GM12801 (cell line): ENCODE data around the gene MARCKSL1.

Source experiments
- TF ChIP-seq, protein P1 (sequence below): IDR thresholded peaks from one replicate; pipeline ENCODE4 v1.5.1; 2011; ENCODE audit warnings: control low read depth; ENCODE audit not compliant: insufficient read length; ENCODE audit errors: extremely low read depth

The MARCKSL1 gene

DNA sequence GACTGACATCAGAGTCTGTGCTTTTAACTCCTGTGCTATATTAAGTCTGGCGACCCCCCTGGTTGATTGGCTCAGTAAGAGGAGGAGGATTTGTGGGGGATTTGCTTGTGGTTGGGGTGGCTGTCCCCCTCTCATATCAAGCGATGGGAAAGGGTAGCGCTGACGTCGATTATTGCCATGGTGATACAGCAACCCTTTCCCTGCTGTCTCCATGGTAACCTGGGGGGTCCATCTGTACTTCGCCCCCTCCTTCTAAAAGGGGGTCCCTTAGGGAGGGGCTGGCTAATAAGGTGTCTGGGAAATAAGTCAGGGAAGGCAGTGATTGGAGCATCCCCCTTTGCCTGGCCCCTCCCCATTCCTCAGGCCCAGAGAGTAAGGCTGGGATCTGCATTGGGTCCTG lies 21.6 kb upstream of the MARCKSL1 start:
- TF ChIP-seq, protein P1, sequence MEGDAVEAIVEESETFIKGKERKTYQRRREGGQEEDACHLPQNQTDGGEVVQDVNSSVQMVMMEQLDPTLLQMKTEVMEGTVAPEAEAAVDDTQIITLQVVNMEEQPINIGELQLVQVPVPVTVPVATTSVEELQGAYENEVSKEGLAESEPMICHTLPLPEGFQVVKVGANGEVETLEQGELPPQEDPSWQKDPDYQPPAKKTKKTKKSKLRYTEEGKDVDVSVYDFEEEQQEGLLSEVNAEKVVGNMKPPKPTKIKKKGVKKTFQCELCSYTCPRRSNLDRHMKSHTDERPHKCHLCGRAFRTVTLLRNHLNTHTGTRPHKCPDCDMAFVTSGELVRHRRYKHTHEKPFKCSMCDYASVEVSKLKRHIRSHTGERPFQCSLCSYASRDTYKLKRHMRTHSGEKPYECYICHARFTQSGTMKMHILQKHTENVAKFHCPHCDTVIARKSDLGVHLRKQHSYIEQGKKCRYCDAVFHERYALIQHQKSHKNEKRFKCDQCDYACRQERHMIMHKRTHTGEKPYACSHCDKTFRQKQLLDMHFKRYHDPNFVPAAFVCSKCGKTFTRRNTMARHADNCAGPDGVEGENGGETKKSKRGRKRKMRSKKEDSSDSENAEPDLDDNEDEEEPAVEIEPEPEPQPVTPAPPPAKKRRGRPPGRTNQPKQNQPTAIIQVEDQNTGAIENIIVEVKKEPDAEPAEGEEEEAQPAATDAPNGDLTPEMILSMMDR, result no peak

DNA sequence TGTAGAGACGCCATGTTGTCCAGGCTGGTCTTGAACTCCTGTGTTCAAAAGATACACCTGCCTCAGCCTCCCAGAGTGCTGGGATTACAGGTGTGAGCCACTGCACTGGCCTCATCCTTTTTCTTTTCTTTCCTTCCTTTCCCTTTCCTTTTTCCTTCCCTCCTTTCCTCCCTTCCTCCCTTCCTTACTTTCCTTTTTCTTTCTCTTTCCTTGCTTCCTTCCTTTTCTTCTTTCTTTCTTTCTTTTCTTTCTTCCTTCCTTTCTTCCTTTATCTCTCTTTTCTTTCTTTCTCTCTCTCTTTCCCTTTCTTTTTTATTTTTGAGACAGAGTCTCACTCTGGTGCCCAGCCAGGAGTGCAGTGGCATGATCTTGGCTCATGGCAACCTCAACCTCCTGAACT lies 20.4 kb upstream of the MARCKSL1 start:
- TF ChIP-seq, protein P1, result no peak

DNA sequence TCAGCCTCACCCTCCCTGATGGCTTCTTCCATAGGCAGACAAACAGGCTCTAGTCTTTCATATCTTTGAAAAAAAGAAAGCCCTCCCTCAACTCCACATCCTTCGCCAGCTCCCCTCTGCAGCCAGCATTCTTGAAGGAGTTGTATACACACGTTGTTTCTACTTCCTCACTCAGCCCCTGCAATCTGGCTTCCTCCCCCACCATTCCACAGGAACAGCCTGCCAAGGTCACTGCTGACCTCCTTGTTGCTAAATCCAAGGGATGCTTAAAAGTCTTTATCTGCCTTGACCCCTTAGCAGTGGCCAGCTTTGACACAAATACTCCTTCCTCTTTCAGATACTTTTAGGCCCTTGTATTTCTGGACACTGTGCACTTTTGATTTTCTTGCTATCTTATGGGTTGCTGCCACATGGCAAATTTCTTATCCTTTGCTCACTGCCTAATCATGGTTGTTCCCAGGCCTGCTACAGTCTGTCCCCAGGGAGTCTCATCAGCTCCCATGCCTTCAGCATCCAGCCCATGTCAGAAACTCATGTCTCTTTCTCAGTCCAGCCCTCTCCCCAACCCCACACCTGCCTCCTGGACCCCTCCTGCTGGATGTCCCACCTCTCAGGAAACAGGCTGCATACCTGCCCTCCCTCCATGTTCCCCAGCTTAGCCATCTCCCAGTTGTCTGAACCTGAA lies 18.0 kb upstream of the MARCKSL1 start:
- TF ChIP-seq, protein P1, result no peak

DNA sequence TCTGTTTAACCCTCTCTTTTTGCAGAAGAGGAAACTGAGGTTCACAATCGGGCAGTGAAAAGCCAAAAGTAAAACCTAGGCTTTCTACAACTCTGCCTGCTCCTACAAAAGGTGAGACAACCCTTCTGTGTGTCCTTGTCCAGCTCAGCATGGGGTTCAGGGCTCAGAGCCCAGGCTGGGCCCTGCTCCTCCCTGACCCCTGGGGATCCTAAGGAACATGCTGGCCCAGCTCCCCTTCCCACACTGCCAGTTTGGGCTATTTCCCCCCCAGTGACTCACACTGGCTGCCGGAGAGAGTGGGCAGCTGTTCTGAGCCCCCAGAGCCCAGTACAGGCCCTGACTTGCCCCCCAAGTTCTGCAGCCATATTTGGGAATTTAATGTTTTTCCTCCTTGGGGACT lies 17.4 kb upstream of the MARCKSL1 start:
- TF ChIP-seq, protein P1, result no peak

DNA sequence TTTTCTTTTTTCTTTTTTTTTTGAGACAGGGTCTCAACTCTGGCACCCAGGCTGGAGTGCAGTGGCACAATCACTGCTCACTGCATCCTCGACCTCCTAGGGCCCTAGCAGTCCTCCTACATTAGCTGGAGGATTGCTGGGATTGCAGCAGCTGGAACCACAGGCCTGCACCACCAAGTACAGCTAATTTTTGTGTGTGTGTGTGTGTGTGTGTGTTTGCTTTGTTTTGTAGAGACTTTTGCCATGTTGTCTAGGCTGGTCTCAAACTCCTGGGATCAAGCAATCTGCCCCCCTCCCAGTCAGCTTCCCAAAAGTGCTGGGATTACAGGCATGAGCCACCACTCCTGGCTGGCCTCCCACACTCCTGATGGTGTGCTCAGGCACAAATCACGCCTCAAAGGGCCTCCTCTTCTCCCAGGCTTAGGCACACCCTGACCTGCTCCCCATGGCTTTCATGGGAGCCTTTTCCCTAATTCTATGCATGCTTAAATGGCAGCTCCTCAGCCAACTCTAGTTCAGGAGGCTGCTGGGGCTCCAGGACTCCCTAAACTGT lies 16.9 kb upstream of the MARCKSL1 start:
- TF ChIP-seq, protein P1, result no peak

DNA sequence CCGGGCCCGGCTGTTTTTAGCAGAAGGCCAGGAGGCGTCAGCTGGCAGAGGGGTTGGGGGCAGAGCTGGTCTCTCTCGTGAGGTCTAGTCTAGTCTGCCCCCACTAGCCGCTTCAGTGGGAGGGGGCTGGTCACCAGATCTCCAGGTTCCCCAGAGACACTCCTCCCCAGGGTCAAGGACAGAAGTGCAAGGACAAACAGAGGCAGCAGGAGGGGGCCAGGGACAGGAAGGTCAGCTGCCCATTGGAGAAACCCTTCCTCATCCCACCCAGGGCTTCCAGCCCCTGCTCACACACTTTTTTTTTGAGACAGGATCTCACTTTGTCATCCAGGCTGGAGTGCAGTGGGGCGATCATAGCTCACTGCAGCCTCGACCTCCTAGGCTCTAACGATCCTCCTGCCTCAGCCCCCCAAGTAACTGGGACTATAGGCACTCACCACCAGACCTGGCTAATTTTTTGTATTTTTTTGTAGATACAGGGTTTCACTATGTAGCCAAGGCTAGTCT lies 16.3 kb upstream of the MARCKSL1 start:
- TF ChIP-seq, protein P1, result no peak

DNA sequence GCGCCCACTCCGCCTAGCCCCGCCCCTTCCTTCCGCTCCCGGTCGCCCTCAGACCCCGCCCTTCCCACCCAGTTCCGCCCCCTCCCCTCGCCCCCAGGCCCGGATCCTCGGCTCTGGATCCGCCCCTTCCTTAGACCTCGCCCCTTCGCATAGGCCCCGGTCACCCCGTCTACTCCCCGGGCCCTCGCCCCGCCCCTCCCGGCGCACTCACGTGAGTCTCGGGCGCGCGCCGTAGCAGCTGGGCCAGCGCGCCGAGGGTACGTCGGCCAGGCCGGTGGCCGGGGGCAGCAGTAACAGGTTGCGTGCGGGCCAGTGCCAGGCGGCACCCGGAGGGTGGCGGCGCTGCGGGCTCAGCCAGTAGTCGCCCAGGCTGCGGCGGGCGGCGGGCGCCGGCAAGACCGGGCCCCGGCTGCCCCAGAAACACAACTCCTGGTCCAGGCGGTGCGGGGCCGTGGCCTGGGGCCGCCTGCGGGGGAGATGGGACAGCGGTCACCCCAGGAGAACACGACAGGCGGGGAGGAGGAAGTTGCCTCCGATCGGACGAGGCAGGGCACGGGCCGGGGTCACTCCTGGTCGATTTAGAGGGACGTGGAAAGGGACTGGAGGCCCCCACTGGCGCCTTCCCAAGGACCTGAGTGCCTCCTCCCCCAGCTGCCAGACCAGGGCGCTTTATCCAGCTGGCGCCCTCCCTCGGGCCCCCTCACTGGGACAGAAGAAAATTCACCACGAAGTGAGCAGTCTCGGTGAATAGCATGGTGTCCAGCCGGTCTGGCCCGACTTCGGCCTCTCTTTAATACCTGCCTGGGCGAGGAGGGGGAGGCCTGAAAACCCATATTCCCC lies 15.6 kb upstream of the MARCKSL1 start:
- TF ChIP-seq, protein P1, result no peak
